ENCODE results near the gene TUBB2A.
"Not testable (repeated sequence)": the region's sequence is repeated elsewhere in the genome, so short reads cannot be mapped to it uniquely, and the experiment has no call there.

The TUBB2A gene

GRCh38 chr6:3183066-3183465 is 25.7 kb upstream of the TUBB2A start:
- in situ Hi-C loops (cut with MboI; ENCODE audit: low sequenced_read_pairs): no loop called here

DNA sequence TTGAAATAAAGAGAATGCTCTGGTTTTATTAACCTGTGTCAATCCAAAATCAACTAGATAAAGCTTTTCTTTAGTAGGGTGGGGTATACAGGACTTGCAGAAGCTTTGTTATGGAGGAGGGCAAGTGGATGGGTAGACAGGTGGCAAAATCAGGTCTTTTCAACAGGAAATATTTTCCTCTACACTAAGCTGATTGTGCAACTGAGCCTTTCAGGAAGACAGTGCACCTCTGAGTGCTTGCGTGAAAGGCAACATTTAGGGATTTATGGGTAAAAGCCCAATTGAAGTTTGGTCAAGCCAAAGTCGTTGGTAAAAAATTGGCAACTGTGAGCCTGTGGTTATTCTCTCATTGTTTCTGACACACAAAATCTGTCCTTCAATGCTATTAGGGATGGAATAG is 23.8 kb upstream of the TUBB2A start:
- in situ Hi-C loops (cut with MboI; ENCODE audit: low sequenced_read_pairs): no loop called here

- in situ Hi-C loops (cut with MboI; ENCODE audit: low sequenced_read_pairs): not testable (repeated sequence)
Measured at GRCh38 chr6:3179945-3180344, 22.6 kb upstream of the TUBB2A start.

- in situ Hi-C loops (cut with MboI; ENCODE audit: low sequenced_read_pairs): not testable (repeated sequence)
Measured at GRCh38 chr6:3178666-3179065, 21.3 kb upstream of the TUBB2A start.

DNA sequence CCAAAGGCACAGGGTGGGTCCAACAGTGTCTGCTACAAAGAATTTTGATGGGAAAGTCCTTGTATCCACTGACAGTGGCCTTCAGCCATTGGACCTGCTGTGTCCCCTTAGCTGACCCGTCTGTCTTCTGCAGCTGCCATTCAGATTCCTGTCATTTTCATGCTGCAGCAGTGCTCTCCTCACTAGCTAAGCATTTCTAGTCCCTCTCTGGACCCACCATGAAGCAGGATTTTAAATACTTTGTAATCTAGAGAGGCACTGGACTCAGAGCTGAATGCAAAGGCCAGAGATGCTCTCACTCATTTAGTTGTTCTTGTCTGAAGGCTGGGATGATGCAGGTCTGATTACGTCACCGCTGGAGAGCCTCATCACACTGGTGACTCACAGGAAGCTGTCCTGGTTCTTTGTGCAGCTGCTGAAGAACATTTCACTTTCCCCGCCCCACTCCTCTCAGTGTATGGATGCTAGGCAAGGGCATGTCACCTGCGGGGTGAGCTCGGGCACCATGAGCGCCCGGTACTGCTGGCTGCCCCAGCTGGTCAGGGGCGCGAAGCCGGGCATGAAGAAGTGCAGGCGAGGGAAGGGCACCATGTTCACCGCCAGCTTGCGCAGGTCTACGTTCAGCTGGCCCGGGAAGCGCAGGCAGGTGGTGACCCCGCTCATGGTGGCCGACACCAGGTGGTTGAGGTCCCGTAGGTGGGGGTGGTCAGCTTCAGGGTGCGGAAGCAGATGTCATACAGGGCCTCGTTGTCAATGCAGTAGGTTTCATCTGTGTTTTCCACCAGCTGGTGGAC is 19.4 kb upstream of the TUBB2A start:
- in situ Hi-C loops (cut with MboI; ENCODE audit: low sequenced_read_pairs): no loop called here

GRCh38 chr6:3175715-3176402 is 18.5 kb upstream of the TUBB2A start:
- in situ Hi-C loops (cut with MboI; ENCODE audit: low sequenced_read_pairs): no loop called here

DNA sequence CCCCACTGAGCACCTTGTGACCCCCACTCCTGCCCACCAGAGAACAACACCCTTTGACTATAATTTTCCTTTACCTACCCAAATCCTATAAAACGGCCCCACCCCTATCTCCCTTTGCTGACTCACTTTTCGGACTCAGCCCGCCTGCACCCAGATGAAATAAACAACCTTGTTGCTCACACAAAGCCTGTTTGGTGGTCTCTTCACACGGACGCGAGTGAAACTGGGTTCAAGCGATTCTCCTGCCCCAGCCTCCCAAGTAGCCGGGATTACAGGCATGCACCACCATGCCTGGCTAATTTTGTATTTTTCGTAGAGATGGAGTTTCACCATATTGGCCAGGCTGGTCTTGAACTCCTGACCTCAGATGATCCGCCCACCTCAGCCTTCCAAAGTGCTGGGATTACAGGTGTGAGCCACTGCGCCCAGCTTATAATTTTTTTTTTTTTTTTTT is 16.3 kb upstream of the TUBB2A start:
- in situ Hi-C loops (cut with MboI; ENCODE audit: low sequenced_read_pairs): not testable (repeated sequence)

DNA sequence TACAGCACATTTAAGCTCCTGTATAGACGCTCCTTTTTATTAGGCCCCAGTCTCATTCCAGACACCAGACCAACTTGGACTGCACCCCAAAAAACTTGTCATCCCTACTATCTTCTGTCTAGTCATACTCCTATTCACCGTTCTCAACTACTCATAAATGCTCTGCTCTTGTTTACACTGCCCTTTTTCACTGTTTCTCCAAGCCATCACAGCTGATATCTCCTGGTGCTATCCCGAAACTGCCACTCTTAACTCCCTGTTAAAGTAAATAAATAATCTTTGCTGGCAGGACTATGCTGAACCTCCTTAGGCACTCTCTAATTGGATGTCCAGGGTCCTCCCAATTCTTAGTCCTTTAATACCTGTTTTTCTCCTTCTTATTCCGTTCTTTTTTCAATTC is 15.4 kb upstream of the TUBB2A start:
- in situ Hi-C loops (cut with MboI; ENCODE audit: low sequenced_read_pairs): not testable (repeated sequence)

DNA sequence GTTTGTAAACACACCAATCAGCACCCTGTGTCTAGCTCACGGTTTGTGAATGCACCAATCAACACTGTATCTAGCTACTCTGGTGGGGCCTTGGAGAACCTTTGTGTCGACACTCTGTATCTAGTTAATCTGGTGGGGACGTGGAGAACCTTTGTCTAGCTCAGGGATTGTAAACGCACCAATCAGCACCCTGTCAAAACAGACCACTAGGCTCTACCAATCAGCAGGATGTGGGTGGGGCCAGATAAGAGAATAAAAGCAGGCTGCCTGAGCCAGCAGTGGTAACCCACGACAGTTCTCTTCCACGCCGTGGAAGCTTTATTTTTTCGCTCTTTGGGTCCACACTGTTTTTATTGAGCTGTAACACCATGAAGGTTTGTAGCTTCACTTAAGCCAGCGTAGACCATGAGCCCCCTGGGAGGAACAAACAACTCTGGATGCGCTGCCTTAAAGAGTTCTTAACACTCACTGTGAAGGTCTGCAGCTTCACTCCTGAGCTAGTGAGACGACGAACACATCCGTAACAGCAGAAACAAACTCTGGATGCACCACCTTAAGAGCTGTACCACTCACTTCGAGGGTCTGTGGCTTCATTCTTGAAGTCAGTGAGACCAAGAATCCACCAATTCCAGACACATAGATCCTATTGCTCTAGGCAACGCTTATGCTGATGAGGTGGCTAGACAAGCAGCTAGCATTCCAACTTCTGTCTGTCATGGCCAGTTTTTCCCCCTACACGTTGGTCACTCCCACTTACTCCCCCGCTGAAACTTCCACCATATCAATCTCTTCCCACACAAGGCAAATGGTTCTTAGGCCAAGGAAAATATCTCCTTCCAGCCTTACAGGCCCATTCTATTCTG is 14.2 kb upstream of the TUBB2A start:
- in situ Hi-C loops (cut with MboI; ENCODE audit: low sequenced_read_pairs): not testable (repeated sequence)

GRCh38 chr6:3170676-3171075 is 13.3 kb upstream of the TUBB2A start:
- in situ Hi-C loops (cut with MboI; ENCODE audit: low sequenced_read_pairs): not testable (repeated sequence)

DNA sequence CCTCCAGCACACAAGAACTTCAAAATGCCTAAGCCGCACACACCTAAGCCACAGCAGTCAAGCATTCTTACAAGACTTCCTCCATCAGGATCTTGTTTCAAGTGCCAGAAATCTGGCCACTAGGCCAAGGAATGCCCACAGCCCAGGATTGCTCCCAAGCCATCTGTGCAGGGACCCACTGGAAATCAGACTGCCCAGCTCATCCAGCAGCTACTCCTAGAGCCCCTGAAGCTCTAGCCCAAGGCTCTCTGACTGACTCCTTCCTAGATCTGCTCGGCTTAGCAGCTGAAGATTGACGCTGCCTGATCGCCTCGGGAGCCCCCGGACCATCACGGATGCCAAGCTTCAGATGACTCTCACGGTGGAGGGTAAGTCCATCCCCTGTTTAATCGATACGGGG is 10.7 kb upstream of the TUBB2A start:
- in situ Hi-C loops (cut with MboI; ENCODE audit: low sequenced_read_pairs): not testable (repeated sequence)

DNA sequence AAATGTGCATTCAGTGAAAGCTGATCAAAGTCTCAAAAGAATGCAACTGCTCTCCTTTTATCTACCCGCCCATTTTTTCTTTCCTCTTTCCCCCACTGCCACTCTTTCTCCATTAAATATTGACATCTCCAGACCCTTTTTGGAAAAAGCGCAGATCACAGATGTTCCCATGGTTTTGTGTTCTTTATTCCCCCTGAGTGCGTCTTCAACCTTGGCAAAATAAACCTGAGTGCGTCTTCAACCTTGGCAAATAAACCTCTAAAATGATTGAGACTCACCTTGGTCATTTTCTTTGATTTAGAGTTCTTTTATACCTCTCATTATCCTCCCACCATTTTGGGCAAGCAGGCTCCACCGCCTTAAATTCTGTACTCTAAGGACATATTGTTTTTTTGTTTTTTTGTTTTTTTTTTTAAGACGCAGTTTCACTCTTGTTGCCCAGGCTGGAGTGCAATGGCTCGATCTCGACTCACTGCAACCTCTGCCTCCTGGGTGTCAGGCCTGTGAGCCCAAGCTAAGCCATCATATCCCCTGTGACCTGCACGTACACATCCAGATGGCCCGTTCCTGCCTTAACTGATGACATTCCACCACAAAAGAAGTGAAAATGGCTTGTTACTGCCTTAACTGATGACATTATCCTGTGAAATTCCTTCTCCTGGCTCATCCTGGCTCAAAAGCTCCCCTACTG is 9.3 kb upstream of the TUBB2A start:
- in situ Hi-C loops (cut with MboI; ENCODE audit: low sequenced_read_pairs): not testable (repeated sequence)

GRCh38 chr6:3165631-3166534 is 8.5 kb upstream of the TUBB2A start:
- in situ Hi-C loops (cut with MboI; ENCODE audit: low sequenced_read_pairs): no loop called here

DNA sequence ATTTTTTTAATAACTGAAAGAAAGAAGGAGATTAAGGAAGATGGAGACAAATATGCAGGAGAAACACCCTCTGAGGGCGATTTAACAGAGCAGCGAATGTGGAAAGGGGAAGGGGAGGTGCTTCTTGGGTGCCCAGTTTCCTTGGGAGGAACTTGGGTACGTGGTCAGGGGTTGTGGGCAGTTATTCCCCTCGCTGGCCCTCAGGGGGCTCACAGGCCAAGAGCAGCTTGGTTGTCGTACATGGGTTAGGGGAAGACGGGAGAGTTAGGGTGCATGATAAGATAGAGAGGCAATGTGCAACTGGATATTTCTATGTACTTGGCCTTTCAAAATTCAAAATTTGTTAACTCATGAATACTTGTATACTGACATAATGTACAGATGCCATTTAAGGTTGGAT is 7.0 kb upstream of the TUBB2A start:
- in situ Hi-C loops (cut with MboI; ENCODE audit: low sequenced_read_pairs): no loop called here

DNA sequence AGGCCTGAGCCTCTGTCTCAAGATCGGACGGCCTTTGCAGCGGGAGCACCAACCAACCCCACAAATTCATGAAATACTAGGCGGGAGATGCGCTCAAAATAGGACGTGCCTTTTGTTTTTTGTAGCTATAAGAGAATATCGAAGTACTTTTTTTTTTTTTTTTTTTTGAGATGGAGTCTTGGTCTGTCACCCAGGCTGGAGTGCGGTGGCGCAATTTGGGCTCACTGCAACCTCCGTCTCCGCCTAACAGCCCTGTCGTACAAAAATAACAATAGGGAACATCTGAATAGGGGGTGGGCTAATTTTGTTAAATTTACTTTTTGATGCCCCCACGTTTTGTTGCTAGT is 5.9 kb upstream of the TUBB2A start:
- in situ Hi-C loops (cut with MboI; ENCODE audit: low sequenced_read_pairs): no loop called here

DNA sequence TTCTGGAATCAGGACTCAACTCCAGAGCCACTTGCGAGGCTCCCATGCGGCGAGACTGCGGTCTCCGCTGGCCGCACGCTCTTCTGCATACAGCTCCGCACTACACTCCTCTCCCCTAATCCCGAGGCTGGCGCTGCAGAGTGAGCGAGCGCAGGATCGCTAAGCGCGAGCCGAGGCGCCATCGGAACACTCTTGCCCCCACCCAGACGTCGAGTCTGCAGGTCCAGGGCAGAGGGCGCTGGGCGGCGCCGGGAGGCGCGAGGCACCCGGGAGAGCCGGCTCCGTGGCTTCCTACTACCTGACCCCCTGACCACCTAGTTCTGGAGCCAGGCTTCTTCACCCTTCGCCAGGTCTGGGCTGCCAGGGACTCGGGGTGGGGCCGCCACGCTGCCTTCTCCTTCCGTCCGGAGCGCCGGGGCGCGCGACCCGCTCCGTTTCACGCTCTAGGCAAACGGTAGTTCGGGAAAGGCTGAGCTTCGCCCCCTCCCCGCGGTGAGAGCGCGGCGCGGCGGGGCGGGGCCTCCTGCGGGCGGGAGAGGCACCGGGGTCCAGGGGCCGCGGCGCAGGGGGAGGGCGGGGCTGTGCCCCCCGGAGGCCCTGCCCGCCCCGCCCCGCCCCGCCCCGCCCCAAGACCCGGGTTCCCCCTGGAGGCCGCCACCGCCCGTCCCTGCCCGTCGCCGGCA is 5.4 kb upstream of the TUBB2A start:
- in situ Hi-C loops (cut with MboI; ENCODE audit: low sequenced_read_pairs): no loop called here

- in situ Hi-C loops (cut with MboI; ENCODE audit: low sequenced_read_pairs): no loop called here
Measured at GRCh38 chr6:3162067-3162497, 4.7 kb upstream of the TUBB2A start.

GRCh38 chr6:3159805-3160781 is 2.7 kb upstream of the TUBB2A start:
- in situ Hi-C loops (cut with MboI; ENCODE audit: low sequenced_read_pairs): no loop called here
